ENCODE results near the gene CATSPER4.

GRCh38 chr1:26213335-26213905 is 23.0 kb downstream of the CATSPER4 start:
- TF ChIP-seq CTCF (IDR thresholded peaks at IDR 0.05), result no peak
- TF ChIP-seq POLR2A (IDR thresholded peaks at IDR 0.05), result no peak

All from lower leg skin (tissue), 3 donors.